ENCODE measurements around the gene ZBED2. TPM values are rescaled to one million over a fixed set of nuclear protein-coding genes. Genes with fewer than 3 reads are reported as not detected.

Gene ZBED2
- total and polyA plus RNA-seq, 2 of the 8 experiments (the other 6 are each of a cell fraction or from before 2014, with no cell fraction given), result not detected

DNA sequence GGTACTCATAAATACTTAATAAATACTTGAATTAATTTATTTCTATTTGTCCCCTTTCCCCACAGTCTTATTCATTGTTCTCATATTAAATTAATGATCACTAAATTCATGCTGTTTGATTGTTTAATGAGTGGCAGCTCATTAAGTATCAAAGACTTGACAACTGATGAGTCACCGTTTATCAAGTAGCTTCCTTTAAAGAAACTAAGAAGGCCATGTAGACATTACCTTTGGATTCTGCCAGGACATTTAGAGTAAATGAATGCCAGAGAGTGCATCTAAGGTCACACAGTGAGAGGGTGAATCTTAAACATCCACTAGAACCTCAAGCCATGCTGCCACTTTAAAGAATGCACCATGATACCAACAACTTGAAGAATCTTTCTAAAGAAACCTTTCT is 23.9 kb downstream of the ZBED2 start:
- ChIA-PET CTCF (ENCODE audit: partially characterized antibody) (no interaction called here), POLR2A (ENCODE audit: partially characterized antibody) (no interaction called here)
- Histone ChIP-seq H3K4me3 (ENCODE audit: extremely low read depth in 1 of 4, insufficient read depth in 2 of 4, low read depth in 3 of 4, low read length in 4 of 4) (no peak overlapping the region), H3K4me2 (ENCODE audit: insufficient read depth in 1 of 2, low read depth in 2 of 2, low read length in 2 of 2) (no peak overlapping the region), H4K20me1 (replicated peaks in 1 of 2; ENCODE audit: control insufficient read depth in 1 of 2, insufficient read depth in 2 of 2, low read length in 2 of 2) (no peaks in the 10 kb centered on the region), H3K14ac (ENCODE audit: insufficient read length) (no peak overlapping the region), H3K27me3 (replicated peaks in 1 of 4; ENCODE audit: control insufficient read depth in 3 of 4, extremely low read depth in 1 of 4, insufficient read depth in 3 of 4, low read length in 3 of 4) (no peaks in the 10 kb centered on the region), H2BK20ac (ENCODE audit: low read length) (no peak overlapping the region), H3K79me2 (ENCODE audit: control insufficient read depth in 1 of 2, insufficient read depth in 2 of 2, low read length in 2 of 2) (no peaks in the 10 kb centered on the region), H3K36me3 (ENCODE audit: control insufficient read depth in 2 of 4, insufficient read depth in 4 of 4, low read length in 3 of 4) (no peaks in the 10 kb centered on the region), H3K4me1 (replicated peaks in 1 of 4; ENCODE audit: control insufficient read depth in 3 of 4, insufficient read depth in 4 of 4, low read length in 3 of 4) (no peaks in the 10 kb centered on the region), H2AK5ac (ENCODE audit: low read depth, low read length) (no peak overlapping the region), H2AFZ (ENCODE audit: low read length) (no peak overlapping the region), H3K56ac (replicated peaks; ENCODE audit: insufficient read length, low read depth, low read length) (no peak overlapping the region), H4K91ac (replicated peaks; ENCODE audit: insufficient read length, low read length) (no peak overlapping the region), H3K79me1 (ENCODE audit: low read depth, low read length) (no peaks in the 10 kb centered on the region), H2BK15ac (ENCODE audit: low read length) (no peak overlapping the region), H2BK120ac (replicated peaks; ENCODE audit: low read depth, low read length) (no peak overlapping the region), H3K27ac (ENCODE audit: low read depth, low read length) (no peak overlapping the region), H4K5ac (ENCODE audit: insufficient read length, low read depth, low read length) (no peak overlapping the region), H3K18ac (ENCODE audit: extremely low read depth, low read length) (no peak overlapping the region), H3K9me3 (ENCODE audit: insufficient read depth in 2 of 2, low read depth in 1 of 2, low read length in 1 of 2) (no peaks in the 10 kb centered on the region), H3K23me2 (ENCODE audit: low read depth, low read length) (no peaks in the 10 kb centered on the region), H3K23ac (ENCODE audit: insufficient read length) (no peak overlapping the region), H2BK12ac (ENCODE audit: low read depth, low read length) (no peak overlapping the region), H2BK5ac (ENCODE audit: low read depth, low read length) (no peak overlapping the region), H4K8ac (ENCODE audit: extremely low read depth, insufficient read depth, low read length) (no peak overlapping the region), H3K4ac (replicated peaks; ENCODE audit: insufficient read length, low read depth, low read length) (no peak overlapping the region), H3K9ac (replicated peaks in 1 of 4; ENCODE audit: extremely low read depth in 1 of 4, low read depth in 3 of 4, low read length in 3 of 4) (no peak overlapping the region)
- WGBS, 2 experiments (ENCODE audit: extremely low coverage in 1 of 2, insufficient coverage in 1 of 2, insufficient read length in 1 of 2, insufficient replicate concordance in 2 of 2, low coverage in 1 of 2, low lambda C conversion rate in 2 of 2, missing lambda C conversion rate in 1 of 2), result 96% methylated on average over 1 of the region's 1 CpG; no CpG with 5 or more reads in 1 of the 2 experiments
- FAIRE-seq, result no peak
- TF ChIP-seq HDAC6 (IDR thresholded peaks at IDR 0.05; ENCODE audit: low read depth, low read length), result no peak
- DNase-seq (ENCODE audit: low read depth in 1 of 2, low spot score in 2 of 2), result no peak

All from H1 (cell line).